Measurements from ENCODE around the gene DYNC2LI1. TPM values are rescaled to one million over a fixed set of nuclear protein-coding genes. Genes with fewer than 3 reads are reported as not detected.
A peak's percentile ranks its signal among the peaks of the same experiment; 100 is the strongest.

The DYNC2LI1 gene
- total RNA-seq, 4 donors from 2014 or later = 13.6 to 20.4 (median 17.7) TPM

DNA sequence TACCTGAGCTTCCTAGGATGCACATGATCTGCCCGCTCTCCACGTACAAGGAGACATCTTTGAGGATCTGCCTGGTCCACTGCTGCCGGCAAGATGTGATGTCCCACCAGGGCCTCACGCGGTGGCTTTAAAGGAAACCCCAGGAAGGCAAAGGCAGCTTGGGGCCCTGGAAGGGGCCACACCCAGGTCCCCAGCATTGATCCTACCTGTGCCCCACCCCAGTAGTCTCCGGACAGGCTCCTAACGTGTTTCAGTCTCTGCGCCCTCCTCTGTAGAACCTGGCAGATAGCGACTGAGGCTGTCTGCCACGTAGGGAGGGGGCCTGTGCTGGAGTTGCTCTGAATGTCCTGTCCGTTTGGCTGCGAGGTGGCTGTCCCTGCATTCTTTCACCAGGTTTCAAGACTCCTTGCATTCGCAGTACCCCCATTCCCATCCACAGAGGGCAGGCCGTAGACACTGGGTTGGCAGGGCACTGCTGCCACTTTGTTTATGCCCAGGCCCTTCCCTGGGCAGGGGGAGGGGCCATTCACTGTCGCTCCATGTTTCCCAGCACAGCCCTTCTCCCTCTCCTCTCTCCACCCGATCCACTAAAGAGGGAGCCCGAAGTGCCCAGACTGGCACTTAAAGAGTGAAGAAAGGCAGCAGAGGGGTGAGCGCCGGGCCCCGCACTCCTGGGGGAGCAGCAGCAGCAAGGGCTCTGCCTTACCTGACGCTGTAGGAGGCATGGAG lies 64.2 kb downstream of the DYNC2LI1 start:
- 91 to 92% methylated on average over 21 of the region's 21 CpGs for WGBS, 2 donors
- intact Hi-C loops (cut with DNase I; ENCODE audit: low total_unique reads) = no loop called here
- peak in 1 of 2 donors; percentile 10 for DNase-seq (ENCODE audit: low spot score in 2 of 2)
- no peak overlapping the region for H3K4me3 ChIP-seq (ENCODE audit: low read depth, poor library complexity, severe bottlenecking)
- TF ChIP-seq, protein P1, sequence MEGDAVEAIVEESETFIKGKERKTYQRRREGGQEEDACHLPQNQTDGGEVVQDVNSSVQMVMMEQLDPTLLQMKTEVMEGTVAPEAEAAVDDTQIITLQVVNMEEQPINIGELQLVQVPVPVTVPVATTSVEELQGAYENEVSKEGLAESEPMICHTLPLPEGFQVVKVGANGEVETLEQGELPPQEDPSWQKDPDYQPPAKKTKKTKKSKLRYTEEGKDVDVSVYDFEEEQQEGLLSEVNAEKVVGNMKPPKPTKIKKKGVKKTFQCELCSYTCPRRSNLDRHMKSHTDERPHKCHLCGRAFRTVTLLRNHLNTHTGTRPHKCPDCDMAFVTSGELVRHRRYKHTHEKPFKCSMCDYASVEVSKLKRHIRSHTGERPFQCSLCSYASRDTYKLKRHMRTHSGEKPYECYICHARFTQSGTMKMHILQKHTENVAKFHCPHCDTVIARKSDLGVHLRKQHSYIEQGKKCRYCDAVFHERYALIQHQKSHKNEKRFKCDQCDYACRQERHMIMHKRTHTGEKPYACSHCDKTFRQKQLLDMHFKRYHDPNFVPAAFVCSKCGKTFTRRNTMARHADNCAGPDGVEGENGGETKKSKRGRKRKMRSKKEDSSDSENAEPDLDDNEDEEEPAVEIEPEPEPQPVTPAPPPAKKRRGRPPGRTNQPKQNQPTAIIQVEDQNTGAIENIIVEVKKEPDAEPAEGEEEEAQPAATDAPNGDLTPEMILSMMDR (IDR thresholded peaks at IDR 0.05) = no peak
- no peak for TF ChIP-seq POLR2A (IDR thresholded peaks at IDR 0.05)

DNA sequence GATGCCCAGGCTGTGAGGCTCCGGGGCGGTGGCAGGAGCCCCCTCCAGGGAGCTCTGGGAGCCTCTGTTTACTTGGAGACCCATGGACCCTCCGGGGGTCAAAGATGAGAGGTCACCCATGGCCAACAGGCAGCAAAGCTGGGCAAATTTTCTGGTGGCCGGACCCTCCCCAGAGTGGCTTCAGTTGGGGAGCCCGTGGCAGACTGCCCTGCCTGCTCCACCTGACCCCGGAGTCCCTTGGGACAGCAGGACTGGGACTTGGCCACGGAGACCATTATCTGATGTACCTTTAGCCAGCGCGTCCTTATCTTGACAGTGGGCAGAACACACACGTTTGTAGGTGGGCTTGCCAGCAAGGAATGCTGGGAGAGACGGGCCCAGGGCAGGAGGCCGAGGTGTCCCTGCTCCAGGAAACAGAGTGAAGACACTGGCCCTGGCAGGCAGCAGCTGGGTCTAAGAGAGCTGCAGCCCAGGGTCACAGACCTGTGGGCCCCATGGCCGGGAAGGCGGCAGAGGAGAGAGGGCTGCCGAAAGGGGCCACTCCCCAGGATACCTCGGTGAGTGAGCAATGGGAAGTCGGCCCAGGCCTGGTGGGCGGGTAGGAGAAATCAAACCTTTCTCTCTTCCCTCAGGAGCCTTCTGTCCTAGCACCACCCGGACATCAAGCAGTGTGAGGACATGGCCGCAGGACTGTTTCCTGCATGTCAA lies 64.9 kb downstream of the DYNC2LI1 start, which contains the start of the genes ABCG5 and ABCG8:
Gene ABCG5, minus strand, starts transcription at position 280 of the 708 bp plus-strand sequence. Its CDS starts 160 bp downstream, at position 120.
Gene ABCG8, plus strand, starts transcription at position 412 of the 708 bp plus-strand sequence. Its CDS starts 83 bp downstream, at position 495.
- intact Hi-C loops (cut with DNase I; ENCODE audit: low total_unique reads) = no loop called here
- peak; percentile 11 to 77 for DNase-seq (ENCODE audit: low spot score in 2 of 2)
- no peak within 1 kb of the TSS for H3K4me3 ChIP-seq (ENCODE audit: low read depth, poor library complexity, severe bottlenecking)
- TF ChIP-seq, protein P1 (IDR thresholded peaks at IDR 0.05) = no peak
- no peak for TF ChIP-seq POLR2A (IDR thresholded peaks at IDR 0.05)
- 87 to 88% methylated on average over 20 of the region's 20 CpGs for WGBS, 2 donors

DNA sequence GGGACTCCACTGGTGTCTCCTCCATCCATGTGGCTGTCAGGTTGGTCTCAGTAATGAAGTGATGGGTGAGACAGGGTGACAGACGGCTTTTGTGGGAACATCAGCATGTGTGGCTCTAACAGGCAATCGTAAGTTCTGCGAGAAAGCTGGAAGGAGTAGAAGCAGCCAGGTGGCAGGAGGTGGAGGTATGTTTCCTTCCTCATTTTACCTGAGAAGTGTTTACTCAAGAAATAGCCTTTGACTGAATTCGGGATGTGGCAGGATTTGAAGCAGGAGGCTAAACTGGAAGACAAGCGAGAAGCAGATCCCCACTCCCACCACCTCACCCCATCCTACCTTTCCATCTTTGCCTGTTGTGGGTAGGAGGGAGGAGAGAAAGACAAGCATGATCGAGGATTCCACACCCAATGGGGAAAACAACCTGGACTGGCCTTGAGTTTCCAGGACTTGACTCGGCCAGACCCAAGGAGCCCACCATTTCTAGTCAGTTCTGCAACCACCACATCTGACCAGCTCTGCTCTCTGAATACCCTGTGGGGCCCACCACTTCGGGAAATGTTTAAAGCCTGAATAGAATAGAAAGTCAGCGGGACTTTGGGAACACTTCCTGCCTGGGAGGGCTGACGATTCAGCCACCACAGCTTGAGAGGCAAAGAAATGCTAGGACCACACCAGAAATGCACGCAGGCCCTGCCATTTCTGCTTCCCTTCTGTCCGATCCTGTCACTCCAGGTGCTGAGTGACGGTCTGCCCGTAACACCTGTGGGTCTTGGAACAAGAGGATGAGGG lies 66.1 kb downstream of the DYNC2LI1 start:
- TF ChIP-seq POLR2A (IDR thresholded peaks at IDR 0.05) = no peak
- TF ChIP-seq, protein P1 (IDR thresholded peaks at IDR 0.05) = no peak
- DNase-seq (ENCODE audit: low spot score in 2 of 2) = peak; percentile 6 to 43
- 87% methylated on average over 14 of the region's 14 CpGs for WGBS, 2 donors
- H3K4me3 ChIP-seq (ENCODE audit: low read depth, poor library complexity, severe bottlenecking) = no peak overlapping the region
- intact Hi-C loops (cut with DNase I; ENCODE audit: low total_unique reads) = no loop called here

GRCh38 chr2:43840965-43841364 lies 67.1 kb downstream of the DYNC2LI1 start:
- 25 to 45% methylated on average over 5 of the region's 5 CpGs for WGBS, 2 donors
- peak; percentile 11 to 23 for DNase-seq (ENCODE audit: low spot score in 2 of 2)
- TF ChIP-seq, protein P1 (IDR thresholded peaks at IDR 0.05) = no peak
- no peak for TF ChIP-seq POLR2A (IDR thresholded peaks at IDR 0.05)
- intact Hi-C loops (cut with DNase I; ENCODE audit: low total_unique reads) = no loop called here
- H3K4me3 ChIP-seq (ENCODE audit: low read depth, poor library complexity, severe bottlenecking) = no peak overlapping the region

DNA sequence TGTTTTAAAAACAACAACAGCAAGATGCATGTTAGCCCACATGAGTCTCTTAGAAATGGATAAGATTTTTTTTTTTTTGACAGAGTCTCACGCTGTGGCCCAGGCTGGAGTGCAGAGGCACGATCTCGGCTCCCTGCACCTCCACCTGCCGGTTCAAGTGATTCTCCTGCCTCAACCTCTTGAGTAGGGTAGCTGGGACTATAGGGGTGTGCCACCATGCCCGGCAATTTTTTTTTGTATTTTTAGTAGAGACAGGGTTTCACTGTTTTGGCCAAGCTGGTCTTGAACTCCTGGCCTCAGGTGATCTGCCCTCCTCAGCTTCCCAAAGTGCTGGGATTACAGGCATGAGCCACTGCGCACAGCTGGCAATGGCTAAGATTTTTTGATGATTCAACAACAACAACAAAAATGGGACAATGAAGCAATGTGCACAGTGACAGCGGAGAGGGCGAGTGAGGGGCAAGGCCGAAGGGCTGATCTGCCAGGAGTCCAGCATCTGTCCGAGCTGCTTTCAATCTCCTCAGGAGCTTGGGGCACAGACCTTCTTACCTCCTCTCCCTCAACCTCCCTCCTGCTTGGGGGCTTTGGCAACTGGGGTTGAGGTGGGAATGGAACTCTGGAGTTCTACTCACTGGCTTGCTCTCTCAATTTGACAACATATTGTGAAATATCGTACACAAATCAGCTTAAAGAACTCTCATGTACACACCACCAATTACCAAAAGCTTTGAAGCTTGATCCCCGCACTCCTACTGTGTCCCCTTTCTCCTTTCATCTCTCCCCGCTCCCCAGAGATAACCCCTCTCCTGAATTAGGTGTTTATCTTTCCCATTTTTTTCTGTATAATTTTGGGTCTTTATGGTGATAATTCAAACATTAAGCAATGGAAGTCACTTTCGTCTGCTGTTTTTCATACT lies 68.4 kb downstream of the DYNC2LI1 start:
- 92 to 95% methylated on average over 14 of the region's 14 CpGs for WGBS, 2 donors

More for the DNA sequence above, 68.4 kb downstream of the DYNC2LI1 start:
- H3K4me3 ChIP-seq (ENCODE audit: low read depth, poor library complexity, severe bottlenecking) = no peak overlapping the region
- TF ChIP-seq, protein P1 (IDR thresholded peaks at IDR 0.05) = no peak
- no peak for TF ChIP-seq POLR2A (IDR thresholded peaks at IDR 0.05)
- DNase-seq (ENCODE audit: low spot score in 2 of 2) = peak in 1 of 2 donors; percentile 6
- intact Hi-C loops (cut with DNase I; ENCODE audit: low total_unique reads) = no loop called here
